Adrenal gland (tissue), 5 donors: ENCODE measurements around the gene RFX7.

Experiments
- CTCF ChIP-seq, 6 experiments: fragments of 450-650 bp in 4 of 6; fragments of 200-600 bp in 2 of 6; sonication (generic) in 1 of 6; IDR thresholded peaks; 1 replicate in 5 of 6; 2 replicates in 1 of 6; pipeline versions ENCODE4 v1.5.1 to v1.8.0; 2016 to 2021; ENCODE audit warnings: antibody characterized with exemption in 6 of 6, mild to moderate bottlenecking in 2 of 6, moderate library complexity in 1 of 6
- POLR2A ChIP-seq, 2 donors: fragments of 450-650 bp; IDR thresholded peaks; one replicate each; pipeline ENCODE4 v1.6.1; 2017; ENCODE audit warnings: antibody characterized with exemption in 2 of 2, mild to moderate bottlenecking in 2 of 2, moderate library complexity in 1 of 2
- donor health status: DM: no; HTN: no; CAD: no.

DNA sequence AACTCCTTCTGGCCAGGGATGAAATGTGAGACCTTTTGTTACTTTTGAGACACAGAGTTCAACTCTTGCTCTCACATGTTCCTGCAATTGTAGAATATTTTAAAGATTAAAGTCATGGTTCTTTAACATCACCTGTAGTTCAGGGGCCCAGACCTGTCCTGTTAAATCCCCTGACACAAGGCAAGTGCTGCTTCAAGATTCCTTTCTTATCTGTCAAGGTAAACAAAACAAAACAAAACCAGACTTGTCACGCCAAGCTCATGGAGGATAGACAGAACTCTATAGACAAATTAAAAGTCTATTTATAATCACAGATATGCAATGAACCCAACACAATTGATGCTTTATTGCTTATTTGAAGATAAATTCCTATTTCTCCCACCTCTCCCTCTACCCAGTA, 201.6 kb downstream of the RFX7 start:
- TF ChIP-seq CTCF (IDR thresholded peaks at IDR 0.05) (no peak), POLR2A (IDR thresholded peaks at IDR 0.05) (no peak)
